Measurements from ENCODE around the gene PAM. TPM values are rescaled to one million over a fixed set of nuclear protein-coding genes. Genes with fewer than 3 reads are reported as not detected.

Gene PAM
- total and polyA plus RNA-seq, 2 of the 8 experiments (the other 6 are each of a cell fraction or from before 2014, with no cell fraction given) = 30.4 to 67.8 TPM

DNA sequence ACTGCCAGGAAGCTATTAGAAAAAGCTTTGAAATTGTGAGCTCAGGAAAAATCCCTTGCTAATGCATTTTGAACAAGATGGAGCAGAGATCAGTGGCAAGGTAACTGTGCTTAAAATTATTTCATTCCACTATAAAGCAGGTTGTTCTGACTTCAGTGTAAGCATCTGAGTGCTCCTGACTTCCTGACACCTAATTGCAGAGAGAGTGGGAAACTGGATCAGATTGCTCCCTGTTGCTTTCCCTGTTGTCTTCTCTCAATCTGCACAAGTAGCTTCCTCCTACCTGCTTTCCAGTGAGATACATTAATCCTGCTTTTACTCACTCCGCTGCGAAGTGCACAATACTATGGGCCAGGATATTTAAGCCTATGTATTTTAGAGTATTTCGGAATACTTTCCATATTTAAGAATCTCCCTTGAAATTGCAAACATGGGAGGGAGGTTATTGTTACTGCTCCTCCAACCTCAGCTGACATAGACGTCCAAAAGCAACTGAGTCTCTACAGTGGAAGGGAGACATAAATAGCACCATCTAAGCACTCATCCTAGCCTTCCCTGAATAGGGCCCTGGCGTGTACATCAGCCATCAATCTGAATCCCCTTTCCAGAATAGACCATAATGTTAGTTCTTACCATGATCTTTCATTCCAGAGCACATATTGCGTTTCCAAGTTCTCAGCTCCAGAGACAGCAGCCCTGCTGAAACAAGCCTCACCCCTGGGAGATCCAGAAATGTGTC, 178.8 kb downstream of the PAM start (continued):
- TF ChIP-seq HDAC2 (IDR thresholded peaks at IDR 0.05; ENCODE audit: borderline replicate concordance in 1 of 2, low read depth in 2 of 2, low read length in 2 of 2) = no peak
- no peak for TF ChIP-seq HDAC6 (IDR thresholded peaks at IDR 0.05; ENCODE audit: low read depth, low read length)
- no peak for TF ChIP-seq SP1 (IDR thresholded peaks at IDR 0.05; ENCODE audit: low read depth, low read length)
- no peak for TF ChIP-seq GABPA (IDR thresholded peaks at IDR 0.05; ENCODE audit: borderline replicate concordance, insufficient read depth, low read length)
- TF ChIP-seq SIX5 (IDR thresholded peaks at IDR 0.05; ENCODE audit: low read depth, low read length) = no peak
- no peak for TF ChIP-seq CBX8 (IDR thresholded peaks at IDR 0.05; ENCODE audit: borderline replicate concordance, low read depth, low read length)

All from H1 (cell line).